GM19240 (cell line): Measurements from ENCODE around the gene PFKP.
A peak's percentile ranks its signal among the peaks of the same experiment; 100 is the strongest.
"Not testable (repeated sequence)": the region's sequence is repeated elsewhere in the genome, so short reads cannot be mapped to it uniquely, and the experiment has no call there.

Experiments used
- DNase-seq: peaks from one replicate; pipeline ENCODE4 v3.0.0; 2011; ENCODE audit warnings: low spot score; ENCODE audit not compliant: insufficient read length

The PFKP gene

GRCh38 chr10:3151889-3152565 lies 84.7 kb downstream of the PFKP start:
- no peak for DNase-seq

GRCh38 chr10:3152566-3152935 lies 85.2 kb downstream of the PFKP start:
- DNase-seq = no peak

GRCh38 chr10:3154666-3155065 lies 87.3 kb downstream of the PFKP start:
- DNase-seq = no peak

GRCh38 chr10:3159152-3159551 lies 91.8 kb downstream of the PFKP start:
- no peak for DNase-seq

GRCh38 chr10:3162533-3162932 lies 95.2 kb downstream of the PFKP start:
- DNase-seq = no peak

- DNase-seq = no peak
These were observed 96.5 kb downstream of the PFKP start for GRCh38 chr10:3163879-3164278.

- no peak for DNase-seq
These were observed 97.8 kb downstream of the PFKP start for GRCh38 chr10:3165196-3165595.

- DNase-seq = no peak
These were observed 99.3 kb downstream of the PFKP start for GRCh38 chr10:3166496-3167290.

- no peak for DNase-seq
These were observed 100.4 kb downstream of the PFKP start for GRCh38 chr10:3167611-3168330.

- no peak for DNase-seq
These were observed 101.9 kb downstream of the PFKP start for GRCh38 chr10:3169271-3169670.

GRCh38 chr10:3169673-3170072 lies 102.3 kb downstream of the PFKP start:
- no peak for DNase-seq

GRCh38 chr10:3171488-3171887 lies 104.1 kb downstream of the PFKP start:
- DNase-seq = not testable (repeated sequence)

GRCh38 chr10:3172081-3172445 lies 104.7 kb downstream of the PFKP start:
- no peak for DNase-seq

- DNase-seq = peak; percentile 94
These were observed 105.3 kb downstream of the PFKP start, which contains the start of gene PITRM1 for GRCh38 chr10:3172446-3173170. Gene PITRM1, minus strand, starts transcription at chr10:3172782. Its CDS starts 10 bp downstream, at chr10:3172772.

GRCh38 chr10:3173171-3173878 lies 106.0 kb downstream of the PFKP start:
- peak; percentile 48 for DNase-seq

- no peak for DNase-seq
These were observed 110.7 kb downstream of the PFKP start for GRCh38 chr10:3178042-3178441.

- no peak for DNase-seq
These were observed 111.8 kb downstream of the PFKP start for GRCh38 chr10:3179174-3179573.

- no peak for DNase-seq
These were observed 113.1 kb downstream of the PFKP start for GRCh38 chr10:3180355-3181025.

- no peak for DNase-seq
These were observed 118.0 kb downstream of the PFKP start for GRCh38 chr10:3185386-3185785.

- DNase-seq = no peak
These were observed 119.0 kb downstream of the PFKP start for GRCh38 chr10:3186368-3186767.
